ENCODE measurements around the gene CCDC85A. TPM values are rescaled to one million over a fixed set of nuclear protein-coding genes. Genes with fewer than 3 reads are reported as not detected.

CCDC85A gene
- total and polyA plus RNA-seq, 9 donors: 2.8 to 5.5 (median 4.4) TPM

DNA sequence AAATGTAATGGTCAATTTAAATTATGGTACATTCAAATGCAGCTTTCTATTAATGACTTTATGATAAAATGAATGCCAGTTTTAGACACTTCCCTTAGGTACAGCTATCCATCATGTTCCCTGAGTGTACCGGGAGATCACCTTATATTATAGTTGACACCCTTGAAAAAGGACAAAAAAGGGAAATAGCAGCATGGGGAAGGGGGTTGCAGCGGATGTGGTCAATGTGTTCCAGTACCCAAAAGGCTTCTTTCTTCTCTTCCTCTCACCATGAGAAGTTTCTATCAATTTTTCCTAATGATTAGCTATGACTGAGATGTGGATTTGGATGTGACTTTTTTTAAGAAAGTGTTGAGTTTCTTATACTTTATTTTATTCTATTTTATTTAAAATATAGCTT lies 154.4 kb downstream of the CCDC85A start:
- no CpG with 5 or more reads among the region's 2 CpGs for WGBS (ENCODE audit: insufficient coverage)
- Histone ChIP-seq H3K27me3 (ENCODE audit: control insufficient read depth, insufficient read depth, low read length) (no peaks in the 10 kb centered on the region), H3K27ac (ENCODE audit: low read length) (no peak overlapping the region), H3K36me3 (ENCODE audit: control insufficient read depth, insufficient read depth, low read length) (no peaks in the 10 kb centered on the region), H3K4me1 (ENCODE audit: control insufficient read depth, insufficient read depth, low read length) (no peaks in the 10 kb centered on the region), H3K9me3 (replicated peaks; ENCODE audit: control insufficient read depth, low read depth, low read length) (no peaks in the 10 kb centered on the region), H3K4me3 (ENCODE audit: low read length) (no peak overlapping the region)
- DNase-seq: no peak

DNA sequence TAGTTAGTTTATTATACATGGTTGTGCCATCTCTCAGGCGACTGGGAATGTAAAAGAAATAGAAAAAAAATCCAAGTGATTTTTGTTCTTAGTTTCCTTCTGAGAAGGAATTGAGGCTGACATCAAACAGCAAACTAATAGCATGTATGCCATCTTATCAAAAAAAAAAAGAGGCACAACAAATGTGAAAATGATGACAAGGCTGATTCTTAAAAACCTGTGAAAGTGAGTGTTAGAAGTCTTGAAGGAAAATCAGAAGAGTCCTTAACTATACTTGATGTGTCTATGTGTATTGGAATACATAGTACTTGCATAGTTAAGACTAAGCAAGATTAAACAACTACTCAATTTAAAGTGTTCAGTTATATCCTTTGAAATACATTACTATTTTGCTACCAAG lies 161.0 kb downstream of the CCDC85A start:
- H3K27me3 ChIP-seq (ENCODE audit: control insufficient read depth, insufficient read depth, low read length): no peaks in the 10 kb centered on the region
- no peak overlapping the region for H3K27ac ChIP-seq (ENCODE audit: low read length)
- no peaks in the 10 kb centered on the region for H3K36me3 ChIP-seq (ENCODE audit: control insufficient read depth, insufficient read depth, low read length)
- H3K4me1 ChIP-seq (ENCODE audit: control insufficient read depth, insufficient read depth, low read length): no peaks in the 10 kb centered on the region
- no CpG with 5 or more reads among the region's 1 CpG for WGBS (ENCODE audit: insufficient coverage)
- DNase-seq: no peak
- no peaks in the 10 kb centered on the region for H3K9me3 ChIP-seq (replicated peaks; ENCODE audit: control insufficient read depth, low read depth, low read length)
- H3K4me3 ChIP-seq (ENCODE audit: low read length): no peak overlapping the region

DNA sequence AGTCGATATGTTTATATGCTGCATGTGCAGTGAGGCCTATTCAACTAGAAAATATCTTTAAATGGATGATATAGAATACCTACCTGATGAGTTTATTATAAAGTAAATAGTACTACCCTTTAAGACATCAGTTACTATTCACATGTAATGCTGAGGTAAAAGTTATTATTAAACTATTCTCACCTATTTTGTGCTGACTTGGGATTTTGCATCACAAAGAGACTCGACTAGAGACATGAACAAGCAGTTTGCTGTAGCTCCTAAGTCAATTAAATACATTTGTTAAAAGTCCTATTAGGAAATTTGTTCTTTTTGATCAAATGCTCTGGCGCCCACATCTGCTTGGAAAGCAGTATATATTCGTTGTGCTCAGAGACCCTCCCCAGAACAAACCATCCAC lies 164.1 kb downstream of the CCDC85A start:
- no CpG with 5 or more reads among the region's 4 CpGs for WGBS (ENCODE audit: insufficient coverage)
- no peak for DNase-seq

DNA sequence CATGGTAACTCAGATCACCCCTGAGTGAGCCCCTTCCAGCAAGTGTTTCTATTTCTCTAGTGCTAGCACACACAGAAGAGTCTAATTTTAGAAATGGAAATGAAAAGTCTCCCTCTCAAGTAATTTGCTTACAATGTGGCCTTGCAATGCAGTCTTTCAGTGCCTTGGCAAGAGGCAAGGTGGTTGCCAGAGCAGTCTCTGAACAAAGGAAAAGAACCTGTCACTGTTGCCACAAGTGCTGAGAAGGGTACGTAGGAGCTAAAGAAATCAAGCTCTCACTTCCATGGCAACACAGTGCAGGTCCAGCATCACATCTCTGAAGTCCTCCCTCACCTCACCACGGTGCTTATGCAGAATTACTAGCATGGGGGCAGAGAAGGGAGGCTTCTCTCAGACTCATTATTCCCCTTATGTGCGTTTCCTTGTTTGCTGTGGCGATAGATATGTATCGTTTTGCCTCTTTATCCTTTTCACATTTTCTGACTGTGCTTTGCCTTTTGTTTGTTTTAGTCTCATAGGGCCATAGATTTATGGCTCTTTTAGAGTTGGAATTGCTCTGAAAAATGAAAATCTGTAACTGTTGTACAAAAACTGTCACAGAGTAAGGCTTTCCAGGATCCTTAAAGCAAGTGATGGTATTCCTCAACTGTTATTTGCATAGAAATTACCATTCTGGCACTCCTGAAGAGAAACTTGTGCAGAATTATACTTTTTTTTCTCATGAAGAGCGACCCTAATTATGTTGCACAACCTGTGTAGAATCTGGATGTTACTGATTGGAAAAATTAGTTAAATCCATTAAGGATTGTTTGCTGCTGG lies 164.8 kb downstream of the CCDC85A start:
- Histone ChIP-seq H3K36me3 (ENCODE audit: control insufficient read depth, insufficient read depth, low read length) (no peaks in the 10 kb centered on the region), H3K27me3 (ENCODE audit: control insufficient read depth, insufficient read depth, low read length) (no peaks in the 10 kb centered on the region), H3K4me1 (ENCODE audit: control insufficient read depth, insufficient read depth, low read length) (no peaks in the 10 kb centered on the region), H3K9me3 (replicated peaks; ENCODE audit: control insufficient read depth, low read depth, low read length) (no peaks in the 10 kb centered on the region), H3K27ac (ENCODE audit: low read length) (no peak overlapping the region), H3K4me3 (ENCODE audit: low read length) (no peak overlapping the region)
- WGBS (ENCODE audit: insufficient coverage): no CpG with 5 or more reads among the region's 6 CpGs
- no peak for DNase-seq

More for the DNA sequence above, 164.1 kb downstream of the CCDC85A start:
- H3K27me3 ChIP-seq (ENCODE audit: control insufficient read depth, insufficient read depth, low read length): no peaks in the 10 kb centered on the region
- no peaks in the 10 kb centered on the region for H3K9me3 ChIP-seq (replicated peaks; ENCODE audit: control insufficient read depth, low read depth, low read length)
- no peaks in the 10 kb centered on the region for H3K4me1 ChIP-seq (ENCODE audit: control insufficient read depth, insufficient read depth, low read length)
- H3K27ac ChIP-seq (ENCODE audit: low read length): no peak overlapping the region
- H3K36me3 ChIP-seq (ENCODE audit: control insufficient read depth, insufficient read depth, low read length): no peaks in the 10 kb centered on the region
- H3K4me3 ChIP-seq (ENCODE audit: low read length): no peak overlapping the region

DNA sequence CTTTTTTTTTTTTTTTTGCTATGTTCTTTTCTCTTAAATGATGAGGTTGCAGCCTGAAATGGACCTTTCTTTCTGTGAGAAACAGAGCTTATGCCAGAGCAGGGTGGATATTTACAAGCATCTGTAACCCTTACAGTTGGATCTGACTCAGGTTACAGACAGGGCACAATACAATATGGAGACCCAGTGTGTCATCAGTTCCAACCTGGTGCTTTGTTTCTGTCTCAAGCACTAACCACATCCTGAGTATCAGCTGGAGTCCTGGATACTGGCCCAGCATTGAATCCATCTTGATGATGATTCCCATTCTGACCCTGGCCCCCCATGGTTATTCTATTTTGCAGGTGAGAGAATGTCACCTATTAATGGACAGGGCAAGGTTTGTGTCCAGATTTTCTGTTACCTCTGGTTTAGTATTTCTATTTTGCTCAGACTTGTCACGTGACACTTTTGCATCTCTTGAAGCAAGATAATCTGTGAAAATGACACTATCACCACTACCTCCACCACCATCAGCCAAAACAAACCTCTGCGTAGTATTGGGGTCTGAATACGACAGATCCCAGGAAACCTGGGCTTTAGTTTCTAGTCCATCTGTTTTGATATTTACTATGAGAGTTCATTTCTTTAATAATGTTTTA lies 174.0 kb downstream of the CCDC85A start:
- 43% methylated on average over 1 of the region's 3 CpGs for WGBS (ENCODE audit: insufficient coverage)
- no peaks in the 10 kb centered on the region for H3K4me1 ChIP-seq (ENCODE audit: control insufficient read depth, insufficient read depth, low read length)

DNA sequence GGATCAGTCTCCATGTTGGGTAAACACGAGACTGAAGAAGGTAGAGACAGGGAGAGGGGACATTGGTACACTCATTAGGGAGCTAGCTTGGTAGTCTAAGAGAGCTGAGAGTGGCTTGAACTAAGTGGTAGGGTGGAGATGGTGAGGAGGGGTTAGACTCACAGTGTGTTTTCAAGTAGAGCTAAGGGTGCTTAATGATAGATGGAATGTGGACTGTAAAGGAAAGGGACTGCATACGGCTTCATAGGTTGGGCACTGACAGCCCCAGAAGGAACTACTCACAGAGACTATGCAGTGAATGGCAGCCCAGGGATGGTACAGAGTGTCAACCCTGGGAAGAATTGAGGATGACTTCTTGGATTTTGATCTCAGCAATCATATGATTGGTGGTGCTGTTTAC lies 178.1 kb downstream of the CCDC85A start:
- Histone ChIP-seq H3K27me3 (ENCODE audit: control insufficient read depth, insufficient read depth, low read length) (no peaks in the 10 kb centered on the region), H3K4me3 (ENCODE audit: low read length) (no peak overlapping the region), H3K9me3 (replicated peaks; ENCODE audit: control insufficient read depth, low read depth, low read length) (no peaks in the 10 kb centered on the region), H3K27ac (ENCODE audit: low read length) (no peak overlapping the region), H3K4me1 (ENCODE audit: control insufficient read depth, insufficient read depth, low read length) (no peaks in the 10 kb centered on the region), H3K36me3 (ENCODE audit: control insufficient read depth, insufficient read depth, low read length) (no peaks in the 10 kb centered on the region)
- no peak for DNase-seq
- 91% methylated on average over 2 of the region's 2 CpGs for WGBS (ENCODE audit: insufficient coverage)

More for the DNA sequence above, 174.0 kb downstream of the CCDC85A start:
- Histone ChIP-seq H3K27me3 (ENCODE audit: control insufficient read depth, insufficient read depth, low read length) (no peaks in the 10 kb centered on the region), H3K36me3 (ENCODE audit: control insufficient read depth, insufficient read depth, low read length) (no peaks in the 10 kb centered on the region), H3K9me3 (replicated peaks; ENCODE audit: control insufficient read depth, low read depth, low read length) (no peaks in the 10 kb centered on the region), H3K27ac (ENCODE audit: low read length) (no peak overlapping the region), H3K4me3 (ENCODE audit: low read length) (no peak overlapping the region)
- no peak for DNase-seq

DNA sequence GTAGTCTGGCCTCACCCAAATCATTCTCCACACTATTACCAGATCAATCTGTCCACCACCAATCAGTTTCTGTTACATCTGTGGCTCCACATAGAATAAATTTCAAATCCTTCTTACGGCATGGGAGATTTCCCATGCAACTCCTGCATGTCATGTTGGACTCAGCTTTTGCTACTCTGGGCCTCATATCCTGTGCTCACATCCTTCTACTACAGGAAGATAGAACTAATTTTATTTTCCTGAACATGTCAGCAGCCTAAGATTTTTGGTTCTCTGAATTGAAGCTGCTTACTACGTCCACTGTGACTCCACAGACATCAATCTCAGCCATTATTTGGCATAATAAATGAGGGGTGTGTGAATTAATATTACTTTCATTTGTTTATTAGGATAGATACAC lies 181.1 kb downstream of the CCDC85A start:
- H3K4me1 ChIP-seq (ENCODE audit: control insufficient read depth, insufficient read depth, low read length): no peaks in the 10 kb centered on the region
- no peaks in the 10 kb centered on the region for H3K27me3 ChIP-seq (ENCODE audit: control insufficient read depth, insufficient read depth, low read length)
- 80% methylated on average over 1 of the region's 2 CpGs for WGBS (ENCODE audit: insufficient coverage)
- no peak overlapping the region for H3K27ac ChIP-seq (ENCODE audit: low read length)
- no peaks in the 10 kb centered on the region for H3K9me3 ChIP-seq (replicated peaks; ENCODE audit: control insufficient read depth, low read depth, low read length)
- DNase-seq: no peak
- H3K4me3 ChIP-seq (ENCODE audit: low read length): no peak overlapping the region
- no peaks in the 10 kb centered on the region for H3K36me3 ChIP-seq (ENCODE audit: control insufficient read depth, insufficient read depth, low read length)

DNA sequence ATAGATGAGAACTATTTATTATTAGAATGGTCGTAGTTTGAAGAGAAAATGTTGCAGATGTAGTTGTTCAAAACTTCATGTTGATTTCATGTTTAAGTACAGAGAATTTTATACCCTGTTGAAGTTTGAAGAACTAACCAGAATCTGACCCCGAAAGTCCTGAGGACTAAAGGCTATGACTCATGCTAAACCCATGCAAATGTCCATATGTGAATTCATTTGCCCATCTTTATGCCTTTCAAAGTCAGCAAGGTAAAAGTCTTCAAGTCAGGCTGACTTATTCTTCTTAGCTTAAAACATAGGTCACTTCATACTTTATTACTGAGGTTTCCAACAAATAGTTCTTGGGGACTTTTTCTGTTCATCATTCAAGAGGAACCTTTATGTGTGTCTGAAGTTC lies 185.5 kb downstream of the CCDC85A start:
- WGBS (ENCODE audit: insufficient coverage): no CpG with 5 or more reads among the region's 2 CpGs
- Histone ChIP-seq H3K27ac (ENCODE audit: low read length) (no peak overlapping the region), H3K4me1 (ENCODE audit: control insufficient read depth, insufficient read depth, low read length) (no peaks in the 10 kb centered on the region), H3K36me3 (ENCODE audit: control insufficient read depth, insufficient read depth, low read length) (no peaks in the 10 kb centered on the region), H3K9me3 (replicated peaks; ENCODE audit: control insufficient read depth, low read depth, low read length) (no peaks in the 10 kb centered on the region), H3K27me3 (ENCODE audit: control insufficient read depth, insufficient read depth, low read length) (no peaks in the 10 kb centered on the region), H3K4me3 (ENCODE audit: low read length) (no peak overlapping the region)
- no peak for DNase-seq

DNA sequence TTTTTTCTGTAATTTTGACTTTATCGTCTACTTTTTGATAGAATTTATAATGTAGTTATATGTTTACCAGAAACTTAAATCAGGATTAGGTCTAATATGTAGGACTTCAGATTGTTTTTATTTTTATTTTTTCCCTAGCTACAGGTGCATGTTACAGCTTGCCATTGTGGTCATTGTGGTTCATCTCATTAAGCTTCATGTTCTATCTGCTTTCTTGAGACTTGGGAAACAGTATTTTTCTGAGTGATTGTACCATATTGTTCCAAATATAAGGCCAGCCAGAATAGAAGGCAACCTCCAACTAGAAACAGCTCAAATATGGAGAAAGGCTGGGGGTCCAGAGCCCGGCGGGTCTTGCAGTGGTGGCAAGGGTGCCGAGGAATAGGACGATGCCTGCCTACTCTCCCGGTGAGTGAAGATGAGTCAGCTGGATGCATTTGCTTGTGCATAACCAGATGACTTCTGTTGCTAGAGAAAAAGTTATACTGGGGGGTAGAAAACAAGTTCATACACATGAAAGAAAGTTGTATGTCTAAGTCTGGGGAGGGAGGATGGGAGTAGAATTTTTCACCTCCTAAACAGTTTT lies 188.4 kb downstream of the CCDC85A start:
- Histone ChIP-seq H3K9me3 (replicated peaks; ENCODE audit: control insufficient read depth, low read depth, low read length) (no peaks in the 10 kb centered on the region), H3K4me1 (ENCODE audit: control insufficient read depth, insufficient read depth, low read length) (no peaks in the 10 kb centered on the region), H3K27ac (ENCODE audit: low read length) (no peak overlapping the region), H3K27me3 (ENCODE audit: control insufficient read depth, insufficient read depth, low read length) (no peaks in the 10 kb centered on the region), H3K4me3 (ENCODE audit: low read length) (no peak overlapping the region), H3K36me3 (ENCODE audit: control insufficient read depth, insufficient read depth, low read length) (no peaks in the 10 kb centered on the region)
- 89% methylated on average over 5 of the region's 6 CpGs for WGBS (ENCODE audit: insufficient coverage)
- DNase-seq: no peak

DNA sequence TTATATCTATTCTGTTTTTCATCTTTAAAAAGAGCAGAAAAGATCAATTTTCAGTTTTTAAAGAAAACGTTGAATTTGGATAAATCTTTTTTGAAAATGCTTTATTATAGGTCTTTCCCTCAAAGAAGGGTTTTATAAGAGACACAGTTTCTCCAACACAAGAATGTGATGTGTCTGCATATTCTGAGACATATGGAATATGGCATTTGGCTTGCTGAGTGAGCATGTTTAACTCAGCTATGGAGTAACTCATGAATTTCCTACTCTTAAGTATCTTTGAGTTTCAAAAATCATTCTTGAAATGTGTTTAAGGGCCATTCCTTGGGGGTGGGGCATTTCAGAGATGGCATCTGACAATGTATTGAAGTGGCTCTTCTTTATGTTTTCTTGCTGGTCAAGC lies 191.5 kb downstream of the CCDC85A start:
- Histone ChIP-seq H3K4me3 (ENCODE audit: low read length) (no peak overlapping the region), H3K27ac (ENCODE audit: low read length) (no peak overlapping the region), H3K9me3 (replicated peaks; ENCODE audit: control insufficient read depth, low read depth, low read length) (no peaks in the 10 kb centered on the region), H3K4me1 (ENCODE audit: control insufficient read depth, insufficient read depth, low read length) (no peaks in the 10 kb centered on the region), H3K27me3 (ENCODE audit: control insufficient read depth, insufficient read depth, low read length) (no peaks in the 10 kb centered on the region), H3K36me3 (ENCODE audit: control insufficient read depth, insufficient read depth, low read length) (no peaks in the 10 kb centered on the region)
- no CpG with 5 or more reads among the region's 1 CpG for WGBS (ENCODE audit: insufficient coverage)
- no peak for DNase-seq

Data from muscle of leg (tissue), 11 donors.